ENCODE measurements around the gene BLM.

BLM gene

GRCh38 chr15:90799639-90800170, 82.6 kb downstream of the BLM start:
- DNase-seq, result no peak

GRCh38 chr15:90801803-90802202, 84.7 kb downstream of the BLM start:
- DNase-seq, result no peak

- DNase-seq, result no peak
Observed at GRCh38 chr15:90807074-90807785, 90.1 kb downstream of the BLM start.

- no peak for DNase-seq
Observed at GRCh38 chr15:90807786-90808086, 90.6 kb downstream of the BLM start.

- DNase-seq, result no peak
Observed at GRCh38 chr15:90808517-90809235, 91.5 kb downstream of the BLM start.

GRCh38 chr15:90809536-90809935, 92.4 kb downstream of the BLM start:
- no peak for DNase-seq

GRCh38 chr15:90810354-90810753, 93.2 kb downstream of the BLM start:
- DNase-seq, result no peak

GRCh38 chr15:90812171-90812957, 95.2 kb downstream of the BLM start:
- DNase-seq, result no peak

- DNase-seq, result no peak
Observed at GRCh38 chr15:90812958-90813265, 95.8 kb downstream of the BLM start.

GRCh38 chr15:90813796-90814190, 96.6 kb downstream of the BLM start:
- no peak for DNase-seq

- DNase-seq, result no peak
Observed at GRCh38 chr15:90814191-90814821, 97.2 kb downstream of the BLM start.

GRCh38 chr15:90816401-90817116, 99.4 kb downstream of the BLM start:
- no peak for DNase-seq

GRCh38 chr15:90817117-90818057, 100.2 kb downstream of the BLM start:
- DNase-seq, result no peak

- DNase-seq, result peak in 2 of 4 experiments; percentile 7 to 8
Observed at GRCh38 chr15:90818251-90819210, 101.4 kb downstream of the BLM start.

- no peak for DNase-seq
Observed at GRCh38 chr15:90819390-90819789, 102.2 kb downstream of the BLM start.

GRCh38 chr15:90819850-90820249, 102.7 kb downstream of the BLM start:
- no peak for DNase-seq

- no peak for DNase-seq
Observed at GRCh38 chr15:90820481-90820880, 103.3 kb downstream of the BLM start.

- no peak for DNase-seq
Observed at GRCh38 chr15:90822204-90822955, 105.2 kb downstream of the BLM start.

- DNase-seq, result no peak
Observed at GRCh38 chr15:90823455-90823974, 106.4 kb downstream of the BLM start.
